Measurements from ENCODE around the gene SFRP2.

SFRP2 gene

DNA sequence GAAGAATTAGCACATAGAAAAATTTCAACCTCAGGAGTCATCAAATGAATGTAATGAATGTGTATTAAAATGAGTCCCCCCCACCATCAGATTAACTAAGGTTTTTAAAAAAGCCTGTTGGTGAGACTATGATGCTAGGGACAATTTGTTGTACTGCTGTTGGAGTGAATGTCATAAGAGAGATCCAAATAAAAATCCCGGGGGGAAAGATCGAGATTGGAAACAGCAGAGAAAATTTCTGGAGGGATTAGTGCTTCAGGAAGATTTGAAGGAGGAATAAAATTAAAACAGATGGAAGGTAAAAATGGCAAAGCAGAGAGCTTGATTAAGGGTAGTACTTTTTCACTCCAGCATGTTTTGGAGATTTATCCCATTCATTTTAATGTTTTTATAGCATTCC, 25.9 kb upstream of the SFRP2 start:
- no peak for DNase-seq (ENCODE audit: extremely low read depth, low read depth)
- H3K4me3 ChIP-seq (replicated peaks; ENCODE audit: low read depth, low read length): no peak overlapping the region
- TF ChIP-seq, protein P1, sequence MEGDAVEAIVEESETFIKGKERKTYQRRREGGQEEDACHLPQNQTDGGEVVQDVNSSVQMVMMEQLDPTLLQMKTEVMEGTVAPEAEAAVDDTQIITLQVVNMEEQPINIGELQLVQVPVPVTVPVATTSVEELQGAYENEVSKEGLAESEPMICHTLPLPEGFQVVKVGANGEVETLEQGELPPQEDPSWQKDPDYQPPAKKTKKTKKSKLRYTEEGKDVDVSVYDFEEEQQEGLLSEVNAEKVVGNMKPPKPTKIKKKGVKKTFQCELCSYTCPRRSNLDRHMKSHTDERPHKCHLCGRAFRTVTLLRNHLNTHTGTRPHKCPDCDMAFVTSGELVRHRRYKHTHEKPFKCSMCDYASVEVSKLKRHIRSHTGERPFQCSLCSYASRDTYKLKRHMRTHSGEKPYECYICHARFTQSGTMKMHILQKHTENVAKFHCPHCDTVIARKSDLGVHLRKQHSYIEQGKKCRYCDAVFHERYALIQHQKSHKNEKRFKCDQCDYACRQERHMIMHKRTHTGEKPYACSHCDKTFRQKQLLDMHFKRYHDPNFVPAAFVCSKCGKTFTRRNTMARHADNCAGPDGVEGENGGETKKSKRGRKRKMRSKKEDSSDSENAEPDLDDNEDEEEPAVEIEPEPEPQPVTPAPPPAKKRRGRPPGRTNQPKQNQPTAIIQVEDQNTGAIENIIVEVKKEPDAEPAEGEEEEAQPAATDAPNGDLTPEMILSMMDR (IDR thresholded peaks at IDR 0.05; ENCODE audit: low read depth, low read length, missing control alignments): no peak

DNA sequence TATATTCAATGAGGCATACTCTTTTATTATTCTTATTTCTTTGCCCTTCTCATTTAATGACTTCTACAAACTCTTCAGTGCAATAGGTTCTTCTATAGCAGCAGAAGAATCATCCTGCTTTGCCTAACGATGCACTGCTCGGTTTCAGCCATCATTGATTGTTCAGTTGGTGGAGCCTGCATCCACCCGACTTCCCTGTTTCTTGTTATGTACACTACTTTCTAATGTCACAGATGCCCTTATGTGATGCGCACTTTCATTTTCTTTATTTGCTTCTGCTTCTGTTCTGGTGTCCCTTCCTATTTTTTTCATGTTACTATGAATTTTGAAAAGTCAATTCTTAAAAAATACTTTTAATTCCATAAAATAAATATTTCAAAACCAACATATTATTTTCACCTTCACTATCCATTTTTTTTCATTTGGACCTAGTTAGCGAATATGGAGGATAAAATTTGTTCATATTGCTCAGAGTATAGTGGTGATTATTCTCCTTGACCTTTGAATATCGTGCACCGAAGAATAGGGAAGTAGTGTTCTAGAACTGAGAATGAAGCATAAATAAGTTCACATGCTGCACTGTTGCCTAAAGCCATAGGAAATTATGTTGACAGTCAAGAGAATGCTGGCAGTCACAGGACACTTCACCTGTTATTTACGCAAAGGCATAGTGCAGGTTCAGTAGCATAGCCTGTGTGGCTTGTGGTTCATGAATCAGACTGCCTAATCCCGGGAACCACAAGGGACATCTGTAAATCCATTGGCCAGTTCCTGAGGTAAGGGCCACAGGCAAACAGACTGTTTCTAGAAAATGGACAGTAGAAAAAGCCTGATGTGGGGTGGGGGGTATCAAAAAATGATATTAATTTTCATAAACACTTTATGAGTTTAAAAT, 21.3 kb upstream of the SFRP2 start:
- H3K4me3 ChIP-seq (replicated peaks; ENCODE audit: low read depth, low read length): no peak overlapping the region
- no peak for DNase-seq (ENCODE audit: extremely low read depth, low read depth)
- TF ChIP-seq, protein P1 (IDR thresholded peaks at IDR 0.05; ENCODE audit: low read depth, low read length, missing control alignments): no peak

DNA sequence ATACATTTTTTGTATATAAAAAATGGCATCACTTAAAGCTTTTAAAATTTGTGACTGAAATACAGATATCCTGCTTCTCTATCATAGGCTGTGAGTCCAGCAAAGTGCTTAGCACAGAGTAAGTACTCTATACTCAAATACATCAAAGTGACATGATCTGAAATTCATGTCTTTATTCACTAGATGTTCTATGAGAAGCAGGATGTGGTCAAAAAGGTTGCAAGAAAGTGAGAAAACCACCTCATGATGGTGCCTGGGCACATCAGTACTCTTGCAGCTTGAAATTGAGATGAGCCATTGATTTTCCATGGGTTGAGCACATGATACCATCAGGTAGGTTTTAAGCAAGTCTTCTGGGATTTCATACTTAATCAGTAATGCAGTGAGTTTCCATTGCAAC, 20.4 kb upstream of the SFRP2 start:
- H3K4me3 ChIP-seq (replicated peaks; ENCODE audit: low read depth, low read length): no peak overlapping the region
- no peak for DNase-seq (ENCODE audit: extremely low read depth, low read depth)
- TF ChIP-seq, protein P1 (IDR thresholded peaks at IDR 0.05; ENCODE audit: low read depth, low read length, missing control alignments): no peak

DNA sequence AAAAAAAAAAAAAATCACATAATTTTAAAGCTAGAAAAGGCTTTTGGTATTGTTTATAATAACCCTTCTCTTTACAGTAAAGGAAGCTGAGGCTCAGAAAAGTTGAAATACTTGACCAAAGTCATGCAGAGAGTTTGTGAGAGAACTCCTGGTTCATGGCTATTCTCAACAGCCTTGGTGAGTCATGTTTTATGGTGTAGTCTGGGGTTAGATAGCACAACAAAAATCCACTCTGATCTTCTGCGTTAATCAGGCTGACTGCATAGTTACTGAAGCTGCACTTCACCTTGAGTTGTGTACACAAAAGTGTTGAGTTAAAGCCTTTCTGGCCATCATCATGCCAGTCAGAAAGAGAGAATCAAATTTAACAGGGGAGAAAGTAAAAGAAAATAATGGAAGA, 19.3 kb upstream of the SFRP2 start:
- DNase-seq (ENCODE audit: extremely low read depth, low read depth): no peak
- H3K4me3 ChIP-seq (replicated peaks; ENCODE audit: low read depth, low read length): no peak overlapping the region
- TF ChIP-seq, protein P1 (IDR thresholded peaks at IDR 0.05; ENCODE audit: low read depth, low read length, missing control alignments): no peak

DNA sequence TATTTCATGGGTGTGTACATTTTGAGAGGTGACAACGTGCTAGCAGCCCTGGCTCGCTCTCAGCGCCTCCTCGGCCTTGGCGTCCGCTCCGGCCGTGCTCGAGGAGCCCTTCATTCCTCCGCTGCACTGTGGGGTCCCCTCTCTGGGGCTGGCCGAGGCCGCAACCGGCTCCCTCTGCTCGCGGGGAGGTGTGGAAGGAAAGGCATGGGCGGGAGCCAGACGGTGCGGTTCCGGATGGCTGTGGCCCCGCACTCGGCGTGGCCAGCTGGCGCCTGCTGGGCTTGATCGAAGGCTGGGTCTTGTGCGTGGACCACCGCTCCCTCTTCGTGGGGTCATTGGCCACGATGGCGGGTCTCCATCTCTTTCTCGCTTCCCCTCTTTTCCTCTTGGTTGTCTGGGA, 17.2 kb upstream of the SFRP2 start:
- no peak for DNase-seq (ENCODE audit: extremely low read depth, low read depth)
- H3K4me3 ChIP-seq (replicated peaks; ENCODE audit: low read depth, low read length): no peak overlapping the region
- TF ChIP-seq, protein P1 (IDR thresholded peaks at IDR 0.05; ENCODE audit: low read depth, low read length, missing control alignments): no peak

DNA sequence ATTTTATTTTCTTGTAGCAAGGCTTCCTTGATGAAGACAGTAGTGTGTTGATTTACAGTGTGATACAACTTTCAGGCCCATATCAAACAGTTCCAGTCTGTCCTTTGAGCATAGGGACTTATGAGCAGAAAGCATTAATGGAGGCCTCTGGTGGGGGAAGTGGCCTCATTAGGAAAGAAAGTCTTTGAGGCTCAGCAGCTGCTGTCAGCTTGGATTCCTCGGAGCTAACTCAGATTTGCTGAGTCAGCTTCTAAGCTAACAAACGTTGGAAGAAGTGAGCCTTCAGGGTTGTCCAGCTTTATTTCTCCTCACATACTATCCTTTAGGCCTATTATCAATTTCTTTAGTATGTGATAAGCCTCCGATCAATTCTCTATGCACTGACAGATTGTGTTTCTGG, 15.8 kb upstream of the SFRP2 start:
- no peak overlapping the region for H3K4me3 ChIP-seq (replicated peaks; ENCODE audit: low read depth, low read length)
- TF ChIP-seq, protein P1 (IDR thresholded peaks at IDR 0.05; ENCODE audit: low read depth, low read length, missing control alignments): no peak
- DNase-seq (ENCODE audit: extremely low read depth, low read depth): no peak

Measured in HFF-Myc (cell line).